GM21515 (cell line): ENCODE results near the gene CLEC16A.

Experiments
- ATAC-seq: cut with Tn5 transposase; IDR thresholded peaks from one replicate; pipeline ENCODE4 v1.9.1; 2021; ENCODE audit not compliant: unreplicated experiment

Gene CLEC16A

DNA sequence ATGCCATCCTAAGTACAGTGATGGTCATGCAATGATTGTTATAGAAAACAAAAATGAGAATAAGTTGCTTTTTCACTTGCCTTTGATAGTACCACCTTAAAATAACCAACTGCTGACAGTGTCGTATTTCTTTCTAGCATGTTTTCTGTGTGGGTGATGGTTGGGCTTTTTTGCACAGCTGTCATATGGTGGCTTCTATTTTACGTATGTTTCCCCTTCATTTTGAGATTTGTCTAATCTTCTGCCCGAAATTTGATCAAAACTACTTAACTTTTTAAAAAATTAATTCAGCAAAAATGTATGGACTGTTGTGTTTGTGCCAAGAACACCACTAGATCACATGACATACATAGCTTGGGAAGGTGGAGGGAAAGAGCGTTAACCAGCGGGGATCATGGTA lies 90.7 kb downstream of the CLEC16A start:
- no peak for ATAC-seq

DNA sequence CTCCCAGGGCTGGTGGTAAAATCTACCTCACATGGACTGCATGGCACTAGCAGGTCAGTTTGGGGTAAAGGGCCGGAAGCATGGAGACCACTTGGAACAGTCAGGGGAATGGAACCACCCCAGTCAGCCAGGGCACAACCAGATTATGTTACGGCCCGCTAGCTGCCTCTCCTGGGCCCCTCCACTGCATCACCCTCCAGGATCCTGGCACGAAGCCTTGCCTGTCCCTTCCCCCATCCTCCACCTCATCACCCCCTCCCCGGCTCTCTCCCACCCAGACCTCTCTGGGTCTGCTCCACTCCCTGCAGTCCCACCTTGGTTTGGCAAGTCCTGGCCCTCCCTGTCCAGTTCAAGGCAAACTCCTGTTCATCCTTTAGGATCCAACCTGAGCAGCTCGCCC lies 91.7 kb downstream of the CLEC16A start:
- no peak for ATAC-seq

DNA sequence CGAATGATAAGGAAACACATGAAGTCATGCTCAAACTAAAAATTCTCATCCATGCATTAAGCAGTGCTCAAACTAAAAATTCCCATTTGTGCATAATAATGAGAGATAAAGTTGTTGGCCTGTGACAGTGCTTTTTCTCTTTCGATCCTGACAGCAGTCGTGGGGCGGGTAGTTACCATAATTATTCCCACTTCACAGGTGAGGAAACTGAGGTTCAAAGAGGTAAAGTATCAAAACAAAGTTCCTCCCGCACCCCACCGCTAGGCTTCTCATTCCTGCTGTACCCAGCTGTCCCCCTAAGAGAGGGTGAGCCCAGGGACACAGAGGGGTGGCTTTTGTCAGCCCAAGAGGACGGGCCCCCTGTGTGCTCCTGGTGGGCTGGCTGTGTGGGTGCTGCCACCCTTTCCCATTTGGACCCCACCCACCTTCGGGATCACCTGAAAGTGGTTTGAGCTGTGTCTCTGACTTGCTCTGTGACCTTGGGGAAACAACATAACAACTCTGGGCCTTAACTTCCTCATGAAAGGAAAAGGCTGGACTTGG lies 92.6 kb downstream of the CLEC16A start:
- no peak for ATAC-seq

GRCh38 chr16:11038305-11038704 lies 93.9 kb downstream of the CLEC16A start:
- ATAC-seq = no peak

- no peak for ATAC-seq
These were observed 94.4 kb downstream of the CLEC16A start for GRCh38 chr16:11038777-11039176.

- ATAC-seq = no peak
These were observed 95.4 kb downstream of the CLEC16A start for GRCh38 chr16:11039726-11040125.

GRCh38 chr16:11042191-11042590 lies 97.8 kb downstream of the CLEC16A start:
- no peak for ATAC-seq

DNA sequence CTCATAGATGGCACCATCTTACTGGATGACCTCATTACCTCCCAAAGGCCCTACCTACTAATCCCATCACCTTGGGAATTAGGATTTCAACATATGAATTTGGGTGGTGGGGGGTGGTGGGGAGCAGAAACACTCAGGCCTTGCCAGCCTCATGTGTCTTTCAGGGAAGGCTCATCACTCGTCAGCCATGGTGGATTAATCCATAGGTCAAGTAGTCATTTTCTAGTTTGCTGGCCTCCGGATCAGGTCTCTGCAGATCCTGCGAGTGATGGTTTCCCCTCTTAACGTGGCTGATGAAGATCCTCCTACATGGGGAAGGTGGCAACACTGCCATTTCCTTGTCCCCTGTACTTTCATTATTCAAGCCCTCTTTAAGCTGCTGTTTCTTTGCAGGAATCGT lies 101.1 kb downstream of the CLEC16A start:
- no peak for ATAC-seq

DNA sequence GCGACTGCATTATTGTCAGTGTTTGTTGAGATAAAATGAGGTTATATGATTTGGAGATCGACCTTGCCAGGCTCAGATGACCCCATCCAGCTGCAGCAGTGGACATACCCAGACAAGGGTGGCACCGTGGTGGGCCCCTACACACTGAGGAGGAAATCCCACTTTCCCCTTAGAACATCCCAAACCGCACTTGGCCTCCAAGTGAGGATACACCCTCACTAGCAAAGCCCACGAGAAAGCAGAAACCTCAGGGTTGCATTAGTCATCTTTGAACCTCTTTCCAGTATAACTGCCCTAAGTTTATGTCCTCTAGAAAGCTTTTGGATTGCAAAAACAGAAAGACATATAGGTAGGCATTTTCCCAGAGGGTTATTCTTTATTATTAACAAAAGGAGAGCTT lies 101.5 kb downstream of the CLEC16A start:
- no peak for ATAC-seq

DNA sequence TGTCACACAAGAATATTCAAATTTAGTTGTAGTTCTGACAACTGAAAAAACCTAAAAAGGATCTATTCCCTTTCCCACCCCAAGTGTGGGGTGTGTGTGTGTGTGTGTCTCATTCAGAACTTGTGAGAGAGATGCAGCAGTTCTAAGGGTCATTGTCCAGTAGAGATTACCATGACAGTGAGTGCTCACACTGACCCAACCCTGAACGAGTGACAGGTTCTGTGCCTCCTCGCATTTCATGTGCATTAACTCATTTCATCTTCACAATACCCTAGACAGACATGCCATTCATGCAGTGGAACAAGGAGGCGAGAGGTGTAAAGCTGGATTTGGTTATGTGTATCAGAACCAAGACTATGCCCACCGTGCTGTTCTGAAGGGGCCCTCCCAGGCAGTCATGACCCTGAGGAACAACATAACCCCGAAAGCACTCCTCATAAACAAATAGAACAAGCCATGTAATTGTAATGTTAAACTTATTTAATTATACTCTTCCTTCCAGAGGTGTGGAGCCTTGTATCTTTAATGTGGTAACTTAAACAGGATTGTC lies 102.1 kb downstream of the CLEC16A start:
- no peak for ATAC-seq

- no peak for ATAC-seq
These were observed 102.7 kb downstream of the CLEC16A start for GRCh38 chr16:11047057-11047456.

DNA sequence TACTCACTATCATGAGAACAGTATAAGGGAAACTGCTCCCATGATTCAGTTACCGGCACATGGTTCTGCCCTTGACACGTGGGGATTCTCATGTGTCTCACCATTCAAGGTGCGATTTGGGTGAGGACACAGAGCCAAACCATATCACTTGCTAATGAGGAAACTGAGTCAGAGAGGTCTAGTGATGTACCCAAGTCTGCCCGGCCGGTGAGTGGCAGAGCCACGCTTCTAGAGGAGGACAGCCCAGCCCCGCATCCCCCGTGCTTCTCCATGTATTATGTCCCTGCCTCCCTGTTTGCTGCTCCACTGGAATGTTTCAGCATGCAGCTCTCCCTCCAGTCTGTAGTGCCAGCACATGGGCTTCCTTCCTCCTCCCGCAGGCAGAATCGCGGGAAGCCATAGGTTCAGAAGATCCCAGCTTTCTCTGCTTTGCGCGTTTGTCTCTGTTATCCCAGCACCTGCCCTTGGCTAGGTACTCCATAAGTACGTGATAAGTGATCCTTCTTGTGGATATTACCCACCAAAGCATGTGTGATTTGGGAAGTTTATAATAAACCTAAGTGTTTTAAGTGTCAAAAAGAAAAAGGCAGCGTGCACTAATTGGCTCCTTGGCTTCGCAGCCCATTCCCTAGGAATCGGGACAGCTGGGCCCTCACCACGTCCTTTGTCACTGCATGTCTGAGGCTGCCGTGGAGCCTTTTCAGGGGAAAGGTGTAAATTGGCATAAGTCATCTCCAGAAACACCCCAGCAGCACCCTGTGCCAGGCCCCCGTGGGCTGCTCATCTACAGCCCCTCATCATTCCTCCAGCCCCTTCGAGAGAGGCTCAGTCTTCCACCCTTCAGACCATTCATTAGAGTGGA lies 103.8 kb downstream of the CLEC16A start:
- ATAC-seq = no peak

DNA sequence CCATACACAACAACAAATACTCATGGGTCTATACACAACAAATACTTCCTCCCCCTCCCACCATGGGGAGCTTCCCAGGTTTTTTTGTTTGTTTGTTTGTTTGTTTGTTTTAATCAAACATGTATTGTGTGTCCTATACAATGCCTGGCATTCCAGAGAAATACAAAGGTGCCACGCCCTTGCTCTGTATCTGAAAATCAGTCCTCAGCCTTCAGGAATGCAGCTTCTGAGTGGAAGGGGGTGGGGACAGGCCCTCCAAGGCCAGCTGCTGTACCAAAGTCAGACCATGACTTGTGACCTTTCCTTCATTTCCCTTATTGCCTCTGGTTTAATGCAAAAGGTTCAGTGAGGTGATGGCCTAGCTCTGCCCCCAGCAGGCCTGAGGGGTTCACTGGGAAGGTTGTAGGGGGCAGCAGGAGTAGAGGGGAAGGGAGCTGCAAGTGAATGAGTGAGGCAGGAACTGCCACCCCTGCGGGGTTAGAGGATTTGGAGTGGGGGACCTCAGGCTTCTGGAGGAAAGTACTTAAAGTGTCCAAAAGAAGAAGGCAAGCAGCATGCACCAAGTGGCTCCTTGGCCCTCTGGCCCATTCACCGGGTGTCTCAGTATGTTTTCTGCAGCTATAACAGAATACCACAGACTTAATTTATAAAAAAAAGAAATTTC lies 105.2 kb downstream of the CLEC16A start:
- no peak for ATAC-seq

GRCh38 chr16:11050536-11050935 lies 106.2 kb downstream of the CLEC16A start:
- no peak for ATAC-seq

GRCh38 chr16:11050944-11051343 lies 106.6 kb downstream of the CLEC16A start:
- ATAC-seq = no peak

DNA sequence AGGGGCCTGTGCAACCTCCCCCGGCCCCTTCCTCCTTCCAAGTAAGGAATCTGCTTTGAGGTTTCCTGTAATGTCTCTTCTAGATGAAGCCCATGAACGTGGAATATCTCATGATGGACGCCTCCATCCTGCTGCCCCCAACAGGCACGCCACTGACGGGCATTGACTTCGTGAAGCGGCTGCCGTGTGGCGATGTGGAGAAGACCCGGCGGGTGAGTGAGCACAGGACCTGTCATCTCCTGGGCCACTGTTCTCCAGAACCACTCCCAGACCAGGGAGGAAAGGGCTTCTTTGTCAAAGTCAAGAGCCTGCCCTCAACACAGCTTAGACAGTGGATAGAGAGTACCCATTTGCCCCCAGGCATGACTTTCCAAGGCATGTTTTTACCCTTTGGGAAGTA lies 107.1 kb downstream of the CLEC16A start:
- ATAC-seq = no peak

GRCh38 chr16:11051879-11052808 lies 107.8 kb downstream of the CLEC16A start:
- ATAC-seq = peak; percentile 79

DNA sequence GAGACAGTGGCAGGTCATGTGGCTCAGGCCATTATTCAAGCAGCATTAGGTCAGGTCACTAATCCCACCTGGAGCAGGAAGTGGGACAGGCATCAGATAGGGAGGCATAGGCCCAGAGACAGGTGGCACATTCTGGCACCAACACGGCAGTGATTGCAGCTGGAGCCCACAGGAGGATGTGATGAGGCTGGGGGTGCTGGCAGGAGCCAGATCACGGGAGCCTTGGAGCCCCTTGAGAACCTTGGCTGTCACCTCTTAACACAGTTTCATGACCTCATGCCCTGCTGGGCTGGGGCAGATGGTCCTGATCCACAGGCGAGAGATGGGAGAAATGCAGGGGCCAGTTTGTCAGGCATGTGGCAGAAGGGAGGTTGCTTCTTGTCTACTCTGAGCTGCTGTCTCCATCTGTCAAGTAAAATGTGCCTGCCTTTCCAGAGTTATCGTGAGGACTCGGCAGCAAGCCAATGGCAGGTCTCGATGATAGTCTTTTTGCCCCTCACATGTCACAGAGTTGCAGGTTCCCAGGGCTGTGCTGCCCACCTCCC lies 109.6 kb downstream of the CLEC16A start:
- ATAC-seq = no peak

GRCh38 chr16:11056090-11056992 lies 112.0 kb downstream of the CLEC16A start:
- no peak for ATAC-seq
